Fibroblast of the conjunctiva (primary cell): Measurements from ENCODE around the gene PADI2.

Experiments
- DNase-seq: peaks from one replicate; pipeline ENCODE4 v3.0.0-alpha.2; 2010; ENCODE audit warnings: low read depth

Gene PADI2

DNA sequence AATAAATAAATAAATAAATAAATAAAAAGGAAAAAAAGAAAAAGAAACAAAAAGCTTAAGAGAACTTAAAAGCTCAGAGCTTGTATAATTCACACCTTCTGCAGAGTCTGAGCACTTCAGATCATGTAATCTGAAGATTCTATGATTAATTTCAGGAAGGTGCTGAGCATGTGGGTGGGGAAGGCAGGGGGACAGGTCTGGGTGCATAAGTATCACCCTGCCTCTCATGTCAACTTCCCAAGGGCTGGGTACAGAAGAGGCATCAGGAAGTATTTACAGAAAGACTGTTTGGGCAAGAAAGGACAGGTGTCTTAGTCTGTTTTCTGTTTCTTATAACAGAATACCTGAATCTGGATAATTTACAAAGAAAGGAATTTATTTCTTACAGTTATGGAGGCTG is 20.4 kb upstream of the PADI2 start:
- no peak for DNase-seq

DNA sequence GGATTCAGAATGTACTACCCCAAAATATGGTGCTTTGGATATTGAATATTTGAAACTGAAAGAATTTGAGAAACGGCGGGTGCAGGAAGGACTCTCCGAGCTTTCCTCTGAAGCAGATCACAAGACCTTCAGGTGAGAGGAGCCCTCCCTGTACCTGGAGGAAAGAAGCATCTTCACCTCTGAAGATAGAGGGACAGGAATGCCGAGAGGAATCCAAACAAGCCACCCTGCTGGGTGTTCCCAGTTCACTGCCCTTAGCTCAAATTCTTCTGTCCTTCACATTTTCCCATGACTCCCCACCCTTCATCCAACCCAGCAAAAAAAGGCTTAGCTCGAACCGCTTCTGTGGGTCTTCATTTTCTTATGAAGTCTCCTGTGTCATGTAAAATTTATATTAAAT is 18.2 kb upstream of the PADI2 start:
- DNase-seq: no peak

DNA sequence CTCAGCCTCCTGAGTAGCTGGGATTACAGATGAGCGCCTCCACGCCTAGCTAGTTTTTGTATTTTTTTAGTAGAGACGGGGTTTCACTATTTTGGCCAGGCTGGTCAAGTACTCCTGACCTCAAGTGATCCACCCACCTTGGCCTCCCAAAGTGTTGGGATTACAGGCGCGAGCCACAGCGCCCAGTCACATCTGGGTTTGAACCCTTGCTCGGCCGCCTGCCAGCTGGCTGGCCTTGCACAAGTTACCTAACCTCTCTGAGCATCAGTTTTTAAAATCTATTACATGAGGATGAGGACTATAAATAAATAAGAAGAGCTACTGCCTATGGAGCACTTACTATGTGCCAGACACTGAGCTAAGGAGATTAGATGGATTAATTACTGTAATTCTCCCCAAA is 17.7 kb upstream of the PADI2 start:
- DNase-seq: no peak

DNA sequence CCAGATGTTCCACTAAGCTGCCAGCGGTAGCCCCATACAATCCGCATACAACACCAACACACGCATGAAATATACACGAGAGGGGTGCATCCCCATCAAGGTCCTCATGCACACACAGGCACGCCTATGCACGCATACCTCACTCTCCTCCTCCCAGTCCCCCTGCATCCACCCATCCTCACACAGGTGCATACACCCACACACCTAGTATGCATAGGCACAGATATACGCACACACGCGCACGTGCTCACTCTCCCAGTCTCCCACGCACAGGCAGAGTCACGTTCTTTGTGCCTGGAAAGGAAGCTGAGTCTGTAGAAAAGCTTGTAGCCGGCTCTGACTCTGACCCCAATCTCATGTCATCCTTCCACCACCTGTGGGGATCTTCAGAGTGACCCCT is 16.9 kb upstream of the PADI2 start:
- DNase-seq: no peak

DNA sequence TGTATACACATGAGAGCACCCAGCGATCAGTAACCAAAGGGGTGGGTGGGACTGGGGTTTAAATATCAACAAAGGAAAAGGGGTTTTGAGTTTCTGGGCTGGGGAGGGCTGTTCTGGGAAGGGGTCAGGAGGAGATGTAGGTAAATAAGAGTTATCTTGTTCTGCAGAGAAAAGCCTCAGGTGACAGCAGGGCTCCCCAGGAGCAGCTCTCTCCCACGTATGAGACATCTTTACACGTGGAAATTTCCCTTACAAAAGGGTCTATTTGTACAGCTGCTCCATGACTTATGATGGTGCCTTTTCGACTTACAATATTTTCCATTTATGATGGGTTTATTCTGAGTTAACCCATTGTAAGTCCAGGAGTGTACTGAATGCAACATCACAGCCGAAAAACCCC is 16.3 kb upstream of the PADI2 start:
- DNase-seq: no peak

DNA sequence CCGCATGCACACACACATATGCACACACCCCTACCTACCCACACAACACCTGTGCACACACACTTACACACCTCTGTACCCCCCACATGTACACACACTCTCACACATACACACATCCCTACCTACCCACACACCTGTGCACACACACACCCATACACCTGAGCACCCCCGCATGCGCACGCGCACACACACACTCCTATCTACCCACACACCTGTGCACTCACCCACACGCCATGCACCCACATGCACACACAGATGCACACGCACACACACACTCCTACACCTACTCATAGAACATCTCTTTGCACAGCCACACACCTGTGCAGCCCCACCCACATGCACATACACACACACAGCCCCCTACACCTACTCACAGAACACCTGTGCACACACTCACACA is 15.5 kb upstream of the PADI2 start:
- DNase-seq: no peak

DNA sequence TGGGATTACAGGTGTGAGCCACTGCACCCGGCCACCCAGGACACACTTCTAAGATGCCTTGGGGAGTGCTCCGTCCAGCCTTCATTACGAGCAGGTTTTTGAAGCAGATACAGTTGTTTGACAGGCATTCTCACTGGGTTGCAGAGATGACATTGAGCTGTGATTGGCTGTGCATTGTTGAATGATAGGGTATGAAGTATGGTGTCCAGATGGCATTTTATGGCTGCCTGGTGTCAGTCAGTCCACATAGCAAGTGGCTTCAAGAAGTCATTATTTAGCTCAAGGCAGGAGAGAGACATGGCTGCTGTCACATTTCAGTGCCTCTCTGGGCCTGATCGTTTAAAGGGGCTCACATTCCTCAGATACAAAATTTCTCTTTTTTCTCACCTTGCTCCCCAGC is 14.8 kb upstream of the PADI2 start:
- DNase-seq: no peak

DNA sequence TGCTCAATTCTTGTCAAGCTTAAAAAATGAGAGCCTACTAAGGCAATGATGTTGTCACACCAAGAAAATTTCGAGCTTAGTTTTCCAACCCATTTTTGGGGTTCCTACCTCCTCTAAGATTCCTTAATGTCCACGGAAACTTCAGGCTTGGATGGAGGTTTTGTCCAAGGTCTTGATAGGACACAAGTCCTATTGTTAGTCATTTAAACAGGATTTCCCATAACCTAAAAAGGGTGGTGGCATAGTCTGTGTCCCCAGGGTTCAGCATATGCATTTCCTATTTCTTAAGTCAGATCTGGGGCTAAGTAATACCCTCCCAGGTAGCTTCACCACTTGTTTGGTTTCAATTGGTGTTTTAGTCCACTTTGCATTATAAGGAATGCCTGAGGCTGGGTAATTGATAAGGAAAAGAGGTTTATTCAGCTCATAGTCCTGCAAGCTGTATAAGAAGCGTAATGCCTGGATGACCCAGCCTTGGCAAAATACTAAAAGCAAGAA is 10.9 kb upstream of the PADI2 start:
- no peak for DNase-seq

DNA sequence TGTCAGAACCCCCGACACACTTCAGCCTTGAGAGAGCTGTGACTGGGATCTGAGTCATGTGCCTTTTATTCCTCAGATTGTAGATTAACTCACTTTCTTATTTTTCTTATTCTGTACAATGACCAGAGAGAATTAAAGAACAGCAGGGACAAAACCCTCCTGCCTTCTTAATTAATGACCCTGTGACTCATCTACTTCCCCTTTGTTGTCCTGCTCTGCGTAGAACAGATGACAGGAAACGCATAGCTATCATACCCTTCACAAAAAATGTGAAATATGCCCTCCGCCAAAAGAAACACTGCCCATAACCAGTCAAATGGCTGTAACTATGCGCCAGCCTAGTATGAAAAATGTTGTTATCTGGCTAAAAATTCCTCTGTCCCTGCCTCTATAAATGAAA is 9.1 kb upstream of the PADI2 start:
- DNase-seq: peak; percentile 51

DNA sequence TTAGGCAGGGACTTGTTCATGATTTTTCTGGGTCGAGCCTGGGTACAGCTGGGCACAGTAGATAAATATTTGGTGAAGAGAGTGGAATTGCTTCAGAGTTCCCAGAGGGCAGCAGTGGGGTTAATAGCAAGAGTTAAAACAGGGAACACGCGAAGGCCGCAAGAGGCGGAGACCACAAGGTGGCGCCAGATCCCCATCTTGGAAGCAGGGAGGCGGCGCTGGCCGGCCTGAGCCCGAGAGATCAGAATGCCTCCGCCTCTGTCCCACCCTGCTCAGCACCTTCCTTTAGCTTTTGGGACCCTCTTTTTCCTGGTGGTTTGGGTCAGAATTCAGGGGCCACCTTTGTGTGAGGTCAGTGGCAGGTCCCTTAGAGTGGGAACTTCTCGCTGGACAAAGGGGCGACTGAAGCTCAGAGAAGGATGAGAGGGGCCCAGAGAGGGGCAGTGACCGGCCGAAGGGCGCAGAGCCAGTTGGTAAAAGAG is 6.5 kb upstream of the PADI2 start:
- peak; percentile 62 for DNase-seq

DNA sequence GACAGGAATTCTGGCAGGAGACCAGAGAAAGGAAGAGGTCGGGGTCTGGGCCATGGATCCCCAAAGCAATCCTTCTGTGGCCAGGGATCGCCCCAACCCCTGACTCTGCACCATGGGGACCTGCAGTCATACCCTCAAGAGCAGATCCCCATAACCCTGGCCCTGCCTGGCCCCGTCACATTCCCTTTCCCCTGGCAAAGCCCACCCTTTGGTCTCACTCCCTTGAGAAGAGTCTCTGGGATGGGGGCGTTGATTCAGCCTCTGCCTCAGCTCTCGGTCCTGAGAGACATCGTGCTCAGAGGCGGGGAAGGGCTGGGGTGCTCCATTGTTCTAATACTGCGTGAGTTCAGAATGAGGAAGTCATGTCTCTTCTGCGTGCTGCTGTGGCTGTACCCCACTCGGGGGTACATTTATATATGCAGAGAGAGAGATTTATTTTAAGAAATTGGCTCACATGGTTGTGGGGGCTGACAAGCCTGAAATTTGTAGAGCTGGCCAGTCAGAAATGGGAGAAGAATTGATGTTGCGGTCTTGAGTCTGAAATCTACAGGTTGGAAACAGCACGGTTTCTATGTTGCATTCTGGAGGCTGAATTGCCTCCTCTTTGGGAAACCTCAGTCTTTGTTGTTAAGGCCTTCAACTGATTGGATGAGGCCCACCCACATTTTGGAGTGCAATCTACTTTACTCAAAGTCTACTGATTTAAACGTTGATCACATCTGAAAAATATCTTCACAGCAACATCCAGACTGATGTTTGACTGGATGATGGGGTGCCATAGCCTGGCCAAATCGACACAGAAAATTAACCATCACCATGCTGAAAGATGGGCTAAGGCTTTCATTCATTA is 4.2 kb upstream of the PADI2 start:
- no peak for DNase-seq

DNA sequence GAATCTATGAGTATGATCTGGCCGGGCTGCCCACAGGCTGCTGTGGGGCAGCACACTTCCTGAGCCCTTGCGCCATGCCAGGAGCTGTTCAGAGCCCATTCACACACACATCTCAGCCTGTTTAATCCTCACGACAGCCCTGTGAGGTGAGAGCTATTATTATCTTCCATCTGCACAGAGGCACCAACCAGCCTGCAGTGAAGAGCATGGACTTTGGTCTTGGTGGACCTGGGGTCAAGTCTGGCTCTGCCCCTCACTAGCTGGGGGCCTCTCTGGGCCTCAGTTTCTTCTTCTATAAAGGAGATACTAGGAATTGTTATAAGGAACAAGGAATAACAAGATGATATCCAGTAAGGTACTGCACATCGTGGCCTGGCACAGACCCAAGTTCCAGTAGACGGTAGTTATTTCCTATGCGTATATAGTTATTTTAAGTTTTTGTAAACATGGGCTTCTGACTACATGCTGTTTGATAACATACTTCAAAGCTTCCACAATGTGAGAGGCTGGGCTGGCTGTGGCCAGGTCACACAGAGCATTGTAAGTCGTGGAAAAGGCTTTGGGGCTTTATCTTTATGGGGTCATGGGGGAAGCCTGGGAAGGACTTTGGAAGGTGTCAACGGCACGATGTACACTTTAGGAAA is 3.4 kb upstream of the PADI2 start:
- DNase-seq: no peak

DNA sequence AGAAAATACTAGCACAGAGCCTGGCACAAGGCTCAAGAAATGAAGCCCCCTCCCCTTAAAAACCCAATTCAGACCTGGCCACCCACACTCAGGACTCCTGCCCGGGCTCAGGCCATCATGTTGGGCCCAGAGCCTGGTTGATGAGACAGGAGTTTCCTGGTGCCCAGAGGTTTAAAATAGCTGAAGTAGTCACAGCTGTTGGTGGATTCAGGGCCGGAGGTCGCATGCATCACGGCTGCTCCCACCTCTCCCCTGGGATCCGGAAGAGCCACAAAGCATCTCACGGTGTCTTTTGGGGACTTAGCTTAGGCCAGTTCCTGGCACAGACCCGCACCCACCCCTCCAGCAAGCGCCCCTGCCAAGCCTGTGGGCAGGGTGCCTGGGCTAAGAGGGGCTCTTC is 2.6 kb upstream of the PADI2 start:
- no peak for DNase-seq

DNA sequence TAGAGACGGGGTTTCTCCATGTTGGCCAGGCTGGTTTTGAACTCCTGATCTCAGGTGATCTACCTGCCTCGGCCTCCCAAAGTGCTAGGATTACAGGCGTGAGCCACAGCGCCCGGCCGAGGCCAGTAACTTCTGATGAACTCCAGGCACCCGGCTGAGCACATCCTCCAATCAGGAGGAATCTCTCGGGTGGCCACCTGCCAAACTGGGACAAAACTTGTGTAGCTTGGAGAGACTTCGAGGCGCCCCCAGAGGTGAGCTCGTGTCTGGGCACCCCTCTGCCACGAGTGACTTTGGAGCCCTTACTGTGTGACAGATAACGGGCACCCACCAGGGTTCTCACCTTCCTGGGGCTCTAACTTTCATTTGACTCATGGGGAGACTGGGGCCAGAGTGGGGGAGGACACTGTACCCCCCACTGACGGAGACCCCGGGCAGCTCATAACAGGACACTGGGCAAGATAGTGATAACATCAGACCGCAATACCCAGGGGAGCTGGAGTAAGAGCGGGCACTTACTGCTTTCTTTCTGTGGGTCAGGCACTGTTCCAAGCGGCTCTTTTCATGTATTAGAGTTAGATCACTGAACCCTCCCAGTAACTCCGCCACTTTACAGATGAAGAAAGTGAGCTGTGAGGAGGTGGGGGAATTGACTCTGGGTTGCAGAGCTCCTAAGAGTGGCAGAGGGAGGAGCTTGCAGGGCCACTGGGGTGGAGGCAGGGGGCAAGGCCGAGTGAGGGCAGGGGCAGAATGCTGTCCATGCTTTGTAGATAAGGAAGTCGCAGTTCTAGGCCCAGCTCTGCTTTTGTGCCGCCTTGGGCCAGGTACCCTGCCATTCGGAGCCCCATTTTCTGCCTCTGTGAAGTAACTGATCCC is 1.9 kb upstream of the PADI2 start:
- DNase-seq: no peak

DNA sequence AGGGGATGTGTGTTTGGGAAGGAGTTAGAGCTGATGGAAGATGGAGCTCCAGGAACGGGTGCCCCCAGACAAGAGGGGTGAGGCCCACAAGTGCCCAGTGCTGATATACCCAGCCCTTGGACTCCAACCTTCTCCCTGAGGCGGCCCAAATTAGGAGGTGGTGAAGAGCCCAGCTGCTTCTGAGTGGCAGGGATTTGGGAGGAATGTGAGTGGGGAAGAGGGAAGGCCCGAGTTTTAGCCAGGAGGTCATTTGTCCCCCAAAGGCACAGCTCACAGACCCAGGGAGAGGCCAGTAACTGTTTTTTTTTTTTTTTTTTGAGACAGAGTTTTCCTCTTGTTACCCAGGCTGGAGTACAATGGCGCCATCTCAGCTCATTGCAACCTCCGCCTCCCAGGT is 1.2 kb upstream of the PADI2 start:
- no peak for DNase-seq

DNA sequence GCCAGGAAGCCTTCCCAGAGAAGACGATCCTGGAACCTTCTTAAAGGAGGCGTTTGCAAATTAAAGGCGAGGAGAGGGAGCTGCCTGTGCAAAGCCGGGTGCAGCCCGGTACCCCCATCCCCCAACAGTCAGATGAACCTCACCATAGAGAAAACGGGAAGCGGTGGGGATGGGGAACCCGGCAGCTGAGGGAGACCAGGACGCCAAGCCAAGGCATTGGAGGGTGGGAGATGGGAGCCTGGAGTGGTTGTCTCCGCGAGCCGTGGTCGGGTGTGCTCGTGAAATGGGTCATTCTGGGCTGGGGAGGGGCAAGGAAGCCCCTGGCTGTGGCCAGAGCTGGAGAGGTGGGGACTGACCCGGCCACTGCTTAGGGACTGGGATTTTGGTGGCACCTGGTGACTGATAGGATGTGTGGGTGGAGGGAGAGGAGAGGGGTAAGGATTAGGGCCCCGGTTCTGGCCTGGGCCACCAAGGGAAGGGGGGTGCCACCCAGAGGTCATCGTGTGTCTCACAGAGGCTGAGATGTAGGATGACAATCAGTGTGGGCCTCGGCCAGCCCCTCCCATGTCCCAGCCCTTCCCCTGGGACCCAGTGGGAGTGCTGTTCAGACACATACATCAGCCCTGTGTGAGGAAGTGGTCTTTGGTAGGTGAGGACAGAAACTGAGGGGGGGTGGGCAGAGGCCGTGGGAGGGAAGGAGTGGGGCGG is 676 bp upstream of the PADI2 start:
- no peak for DNase-seq

DNA sequence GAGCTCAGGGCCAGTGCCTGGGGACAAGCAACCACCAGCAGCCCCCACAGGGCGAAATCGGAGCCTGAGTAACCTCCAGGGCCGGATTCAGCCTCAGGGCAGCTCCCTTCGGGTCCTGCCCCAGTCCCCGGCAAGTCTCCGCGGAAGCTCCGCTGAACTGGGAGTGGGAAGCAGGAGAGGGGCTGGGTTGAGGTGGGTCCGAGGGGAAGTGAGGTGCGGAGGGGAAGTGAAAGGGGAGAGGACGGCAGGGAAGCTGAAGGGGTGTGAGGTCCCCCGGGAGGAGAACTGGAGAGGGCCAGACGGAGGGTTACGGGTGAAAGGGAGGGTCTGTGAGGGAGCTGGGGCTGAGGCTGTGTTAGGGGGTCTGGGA is 560 bp downstream of the PADI2 start:
- DNase-seq: no peak

DNA sequence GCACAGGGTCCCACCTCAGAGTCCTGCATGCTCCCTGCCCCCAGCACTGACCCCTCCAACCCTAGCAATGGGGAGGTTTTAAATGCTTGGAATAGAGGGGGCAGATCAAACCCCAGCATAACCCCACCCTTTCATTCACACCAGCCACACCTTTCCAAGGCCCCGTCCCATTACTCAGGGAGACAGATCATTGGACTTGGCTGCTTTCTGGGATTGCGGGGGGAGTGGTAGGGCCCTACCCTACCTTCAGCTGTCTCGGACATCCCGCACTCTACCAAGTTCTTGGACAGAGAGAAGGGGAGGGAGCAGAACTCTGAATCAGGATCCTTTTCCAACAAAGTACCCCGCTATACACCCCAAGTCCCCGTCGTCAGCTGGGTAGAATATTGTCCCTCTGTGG is 983 bp downstream of the PADI2 start:
- no peak for DNase-seq

DNA sequence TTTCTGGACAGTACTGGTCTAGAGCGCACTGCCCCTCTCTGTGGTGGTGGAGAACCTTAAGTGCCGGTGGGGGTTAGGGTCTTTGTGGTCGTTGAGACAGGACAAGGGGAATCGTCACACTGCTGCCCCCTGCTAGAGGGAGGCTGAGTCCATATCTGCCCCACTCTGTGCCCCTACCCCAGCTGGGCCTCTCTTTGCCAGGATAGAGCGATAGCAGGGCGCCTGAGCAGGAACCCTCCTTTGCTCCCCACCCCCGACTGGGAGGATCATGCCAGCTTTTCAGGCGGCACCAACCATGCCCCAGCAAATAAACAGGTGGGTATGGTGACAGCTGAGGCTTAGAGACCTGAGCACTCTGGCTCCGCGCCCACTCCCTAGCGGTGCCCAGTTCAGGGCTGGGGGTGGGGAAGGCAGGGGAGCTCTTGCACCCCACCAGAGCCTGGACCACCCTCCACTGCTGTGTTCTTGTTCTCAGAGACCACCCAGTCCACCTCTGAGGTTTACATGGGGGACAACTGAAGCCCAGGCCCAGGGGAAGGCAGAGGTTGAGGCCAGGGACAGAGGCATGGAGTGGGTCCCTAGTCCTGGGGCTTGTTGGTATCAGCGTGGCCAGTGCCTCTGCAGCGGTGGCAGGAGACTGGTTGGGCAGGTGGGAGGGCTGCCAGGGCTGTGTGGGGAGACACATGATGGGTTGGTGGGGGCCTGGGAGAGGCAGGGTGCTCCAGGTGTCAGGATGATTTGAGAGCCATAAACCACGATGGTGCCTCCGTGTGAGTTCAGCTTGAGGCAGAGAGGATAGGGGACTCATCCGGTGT is 1.6 kb downstream of the PADI2 start:
- DNase-seq: no peak

DNA sequence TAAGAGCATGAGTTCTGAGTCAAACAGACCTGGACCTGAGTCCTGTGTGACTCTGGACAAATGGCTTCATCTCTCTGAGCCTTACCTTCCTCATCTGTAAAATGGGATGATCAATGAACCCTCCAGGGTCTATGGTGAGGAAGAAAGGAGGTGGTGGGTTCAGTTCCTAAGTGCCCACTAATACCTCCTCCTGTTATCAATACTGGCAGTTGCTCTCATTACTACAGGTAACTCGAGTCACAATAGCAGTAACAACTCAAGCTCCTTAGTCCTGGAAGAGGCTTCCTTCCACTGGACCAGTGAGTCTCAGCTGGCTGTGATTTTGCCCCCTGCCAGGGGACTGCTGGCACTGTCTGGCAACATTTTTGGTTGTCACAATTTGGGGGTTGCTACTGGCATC is 2.6 kb downstream of the PADI2 start:
- no peak for DNase-seq

DNA sequence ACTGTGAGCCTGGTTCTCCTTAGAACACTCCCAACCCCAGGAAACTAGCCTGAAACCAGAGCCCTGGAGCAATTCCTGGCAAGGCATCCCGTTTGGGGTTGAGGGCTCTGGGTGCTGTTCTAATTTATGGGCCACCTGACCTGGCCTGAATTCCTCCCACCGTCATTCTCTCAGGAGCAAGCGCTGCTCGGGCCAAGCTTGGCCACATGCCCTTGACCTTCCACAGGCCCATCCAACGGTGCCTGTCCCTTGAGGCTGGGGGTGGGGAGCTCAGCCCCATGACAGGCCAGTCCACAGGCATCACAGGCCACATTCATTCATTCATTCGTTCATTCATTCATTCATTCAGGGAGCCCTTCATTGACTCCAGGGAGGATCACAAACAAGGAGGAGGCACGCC is 5.3 kb downstream of the PADI2 start:
- DNase-seq: no peak
